ENCODE results near the gene CIITA.

CIITA gene

DNA sequence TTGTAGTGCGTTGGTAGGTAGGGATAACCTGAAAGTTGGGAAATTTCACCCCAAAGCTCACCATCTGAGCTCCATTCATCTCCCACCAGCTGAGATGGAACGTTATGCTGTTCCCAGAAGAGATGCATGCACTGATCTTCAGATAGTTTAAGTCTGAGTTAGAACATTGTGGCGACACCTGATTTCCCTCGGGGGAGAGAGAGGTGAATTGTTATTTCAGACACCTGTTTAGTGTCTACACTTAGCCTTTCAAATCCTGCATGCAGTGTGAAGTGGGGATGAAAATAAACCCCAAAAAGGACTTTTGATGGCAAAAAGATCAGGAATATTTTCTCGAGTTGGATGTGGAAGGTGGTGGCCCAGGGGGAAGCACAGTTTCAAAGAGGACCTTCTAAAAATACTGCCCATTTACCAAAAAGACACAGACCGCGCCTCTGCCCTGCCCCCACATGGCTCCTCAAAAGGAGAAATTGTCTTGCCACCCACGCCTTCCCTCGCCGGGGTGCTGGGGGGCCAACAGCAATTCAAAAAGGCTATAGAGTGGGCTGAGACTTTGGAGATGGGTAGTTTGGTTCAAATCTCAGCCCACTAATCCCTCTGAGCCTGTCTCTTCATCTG is 11.4 kb downstream of the CIITA start:
- Histone ChIP-seq H3K27me3 (ENCODE audit: insufficient read depth, poor library complexity, severe bottlenecking) (no peaks in the 10 kb centered on the region), H3K27ac (replicated peaks) (no peak overlapping the region), H3K4me3 (replicated peaks; ENCODE audit: insufficient read depth, low read length) (no peak overlapping the region)
- DNase-seq (ENCODE audit: low read depth in 1 of 2, low spot score in 1 of 2), result no peak
- TF ChIP-seq, protein P1, sequence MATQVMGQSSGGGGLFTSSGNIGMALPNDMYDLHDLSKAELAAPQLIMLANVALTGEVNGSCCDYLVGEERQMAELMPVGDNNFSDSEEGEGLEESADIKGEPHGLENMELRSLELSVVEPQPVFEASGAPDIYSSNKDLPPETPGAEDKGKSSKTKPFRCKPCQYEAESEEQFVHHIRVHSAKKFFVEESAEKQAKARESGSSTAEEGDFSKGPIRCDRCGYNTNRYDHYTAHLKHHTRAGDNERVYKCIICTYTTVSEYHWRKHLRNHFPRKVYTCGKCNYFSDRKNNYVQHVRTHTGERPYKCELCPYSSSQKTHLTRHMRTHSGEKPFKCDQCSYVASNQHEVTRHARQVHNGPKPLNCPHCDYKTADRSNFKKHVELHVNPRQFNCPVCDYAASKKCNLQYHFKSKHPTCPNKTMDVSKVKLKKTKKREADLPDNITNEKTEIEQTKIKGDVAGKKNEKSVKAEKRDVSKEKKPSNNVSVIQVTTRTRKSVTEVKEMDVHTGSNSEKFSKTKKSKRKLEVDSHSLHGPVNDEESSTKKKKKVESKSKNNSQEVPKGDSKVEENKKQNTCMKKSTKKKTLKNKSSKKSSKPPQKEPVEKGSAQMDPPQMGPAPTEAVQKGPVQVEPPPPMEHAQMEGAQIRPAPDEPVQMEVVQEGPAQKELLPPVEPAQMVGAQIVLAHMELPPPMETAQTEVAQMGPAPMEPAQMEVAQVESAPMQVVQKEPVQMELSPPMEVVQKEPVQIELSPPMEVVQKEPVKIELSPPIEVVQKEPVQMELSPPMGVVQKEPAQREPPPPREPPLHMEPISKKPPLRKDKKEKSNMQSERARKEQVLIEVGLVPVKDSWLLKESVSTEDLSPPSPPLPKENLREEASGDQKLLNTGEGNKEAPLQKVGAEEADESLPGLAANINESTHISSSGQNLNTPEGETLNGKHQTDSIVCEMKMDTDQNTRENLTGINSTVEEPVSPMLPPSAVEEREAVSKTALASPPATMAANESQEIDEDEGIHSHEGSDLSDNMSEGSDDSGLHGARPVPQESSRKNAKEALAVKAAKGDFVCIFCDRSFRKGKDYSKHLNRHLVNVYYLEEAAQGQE (IDR thresholded peaks at IDR 0.05; ENCODE audit: insufficient replicate concordance, low read depth), result no peak
- no peak for TF ChIP-seq GABPA (IDR thresholded peaks at IDR 0.05; ENCODE audit: low read depth)
- no peak for TF ChIP-seq POLR2AphosphoS5 (IDR thresholded peaks at IDR 0.05; ENCODE audit: low read depth)
- TF ChIP-seq SPI1 (IDR thresholded peaks at IDR 0.05; ENCODE audit: borderline replicate concordance, low read depth), result no peak
- TF ChIP-seq, protein P2, sequence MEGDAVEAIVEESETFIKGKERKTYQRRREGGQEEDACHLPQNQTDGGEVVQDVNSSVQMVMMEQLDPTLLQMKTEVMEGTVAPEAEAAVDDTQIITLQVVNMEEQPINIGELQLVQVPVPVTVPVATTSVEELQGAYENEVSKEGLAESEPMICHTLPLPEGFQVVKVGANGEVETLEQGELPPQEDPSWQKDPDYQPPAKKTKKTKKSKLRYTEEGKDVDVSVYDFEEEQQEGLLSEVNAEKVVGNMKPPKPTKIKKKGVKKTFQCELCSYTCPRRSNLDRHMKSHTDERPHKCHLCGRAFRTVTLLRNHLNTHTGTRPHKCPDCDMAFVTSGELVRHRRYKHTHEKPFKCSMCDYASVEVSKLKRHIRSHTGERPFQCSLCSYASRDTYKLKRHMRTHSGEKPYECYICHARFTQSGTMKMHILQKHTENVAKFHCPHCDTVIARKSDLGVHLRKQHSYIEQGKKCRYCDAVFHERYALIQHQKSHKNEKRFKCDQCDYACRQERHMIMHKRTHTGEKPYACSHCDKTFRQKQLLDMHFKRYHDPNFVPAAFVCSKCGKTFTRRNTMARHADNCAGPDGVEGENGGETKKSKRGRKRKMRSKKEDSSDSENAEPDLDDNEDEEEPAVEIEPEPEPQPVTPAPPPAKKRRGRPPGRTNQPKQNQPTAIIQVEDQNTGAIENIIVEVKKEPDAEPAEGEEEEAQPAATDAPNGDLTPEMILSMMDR (IDR thresholded peaks at IDR 0.05; ENCODE audit: insufficient read depth, low read length), result no peak

DNA sequence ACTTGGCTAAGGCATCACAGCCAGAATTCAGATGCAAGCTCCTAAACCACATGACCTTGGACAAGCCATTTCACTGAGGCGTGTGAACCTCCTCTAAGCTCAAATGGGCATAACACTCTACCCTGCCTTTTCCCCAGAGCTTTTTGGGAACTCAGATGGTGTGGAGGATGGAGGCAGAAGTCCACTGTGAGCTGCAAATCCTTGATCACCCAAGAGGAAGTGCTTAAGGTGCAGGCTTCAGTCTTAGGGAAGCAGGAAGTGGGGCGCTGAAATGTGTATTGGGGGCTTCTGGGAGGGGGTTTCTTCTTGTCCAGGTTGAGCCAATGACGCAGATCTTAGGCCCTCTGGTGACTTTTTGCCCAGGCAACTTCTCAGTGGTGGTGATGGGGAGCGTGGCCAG is 12.9 kb downstream of the CIITA start:
- Histone ChIP-seq H3K4me3 (replicated peaks; ENCODE audit: insufficient read depth, low read length) (no peak overlapping the region), H3K27ac (replicated peaks) (no peak overlapping the region), H3K27me3 (ENCODE audit: insufficient read depth, poor library complexity, severe bottlenecking) (no peaks in the 10 kb centered on the region)
- TF ChIP-seq, protein P1 (IDR thresholded peaks at IDR 0.05; ENCODE audit: insufficient replicate concordance, low read depth), result no peak
- TF ChIP-seq SPI1 (IDR thresholded peaks at IDR 0.05; ENCODE audit: borderline replicate concordance, low read depth), result no peak
- TF ChIP-seq, protein P2 (IDR thresholded peaks at IDR 0.05; ENCODE audit: insufficient read depth, low read length), result no peak
- no peak for TF ChIP-seq GABPA (IDR thresholded peaks at IDR 0.05; ENCODE audit: low read depth)
- no peak for TF ChIP-seq POLR2AphosphoS5 (IDR thresholded peaks at IDR 0.05; ENCODE audit: low read depth)
- no peak for DNase-seq (ENCODE audit: low read depth in 1 of 2, low spot score in 1 of 2)

DNA sequence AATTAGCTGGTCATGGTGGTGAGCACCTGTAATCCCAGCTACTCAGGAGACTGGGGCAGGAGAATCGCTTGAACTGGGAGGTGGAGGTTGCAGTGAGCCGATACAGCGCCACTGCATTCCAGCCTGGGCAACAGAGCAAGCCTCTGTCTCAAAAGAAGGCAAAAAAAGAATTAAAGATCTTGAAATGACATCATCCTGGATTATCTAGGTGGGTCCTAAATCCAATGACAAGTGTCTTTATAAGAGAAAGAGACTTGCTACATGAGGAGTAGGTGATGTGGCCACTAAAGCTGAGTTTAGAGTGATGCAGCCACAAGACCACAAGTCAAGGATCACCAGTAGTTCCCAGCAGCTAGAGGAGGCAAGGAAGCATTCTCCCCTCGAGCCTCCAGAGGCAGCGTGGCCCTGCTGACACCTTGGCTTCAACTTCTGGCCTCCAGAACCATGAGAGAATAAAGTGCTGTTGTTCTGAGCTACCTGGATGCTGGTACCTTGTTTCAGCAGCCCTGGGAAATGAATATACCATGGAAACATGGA is 15.8 kb downstream of the CIITA start:
- TF ChIP-seq, protein P1 (IDR thresholded peaks at IDR 0.05; ENCODE audit: insufficient replicate concordance, low read depth), result no peak
- TF ChIP-seq GABPA (IDR thresholded peaks at IDR 0.05; ENCODE audit: low read depth) (no peak), POLR2AphosphoS5 (IDR thresholded peaks at IDR 0.05; ENCODE audit: low read depth) (no peak)
- DNase-seq (ENCODE audit: low read depth in 1 of 2, low spot score in 1 of 2), result no peak
- Histone ChIP-seq H3K4me3 (replicated peaks; ENCODE audit: insufficient read depth, low read length) (no peak overlapping the region), H3K27me3 (ENCODE audit: insufficient read depth, poor library complexity, severe bottlenecking) (no peaks in the 10 kb centered on the region), H3K27ac (replicated peaks) (no peak overlapping the region)
